ENCODE measurements around the gene LRRIQ4.

- TF ChIP-seq CTCF (IDR thresholded peaks at IDR 0.05; ENCODE audit: borderline replicate concordance, extremely low read depth, low read length, poor library complexity, severe bottlenecking) (no peak), EZH2 (IDR thresholded peaks at IDR 0.05; ENCODE audit: borderline replicate concordance, low read depth, low read length, severe bottlenecking) (no peak)
Observed at GRCh38 chr3:169842960-169843359, 30.3 kb downstream of the LRRIQ4 start.

Measured in DND-41 (cell line).